Iris pigment epithelial cell (primary cell): ENCODE measurements around the gene ANAPC5.
A peak's percentile ranks its signal among the peaks of the same experiment; 100 is the strongest.

Source experiments
- DNase-seq: peaks from one replicate; pipeline ENCODE4 v3.0.0-alpha.2; 2011; ENCODE audit warnings: low read depth

Gene ANAPC5

GRCh38 chr12:121366063-121366459, 13.8 kb upstream of the ANAPC5 start:
- no peak for DNase-seq

- DNase-seq, result peak; percentile 8
These were observed 13.3 kb upstream of the ANAPC5 start for GRCh38 chr12:121365416-121366062.

GRCh38 chr12:121364683-121365121, 12.5 kb upstream of the ANAPC5 start:
- DNase-seq, result no peak

- DNase-seq, result no peak
These were observed 5.9 kb upstream of the ANAPC5 start for GRCh38 chr12:121358073-121358472.

GRCh38 chr12:121357331-121357730, 5.1 kb upstream of the ANAPC5 start:
- no peak for DNase-seq

- DNase-seq, result no peak
These were observed 4.4 kb upstream of the ANAPC5 start for GRCh38 chr12:121356657-121357056.

- no peak for DNase-seq
These were observed 3.6 kb upstream of the ANAPC5 start for GRCh38 chr12:121355818-121356217.

- DNase-seq, result no peak
These were observed 439 bp upstream of the ANAPC5 start for GRCh38 chr12:121352682-121353018.

GRCh38 chr12:121346747-121347146, 5.5 kb downstream of the ANAPC5 start:
- no peak for DNase-seq

- DNase-seq, result no peak
These were observed 6.9 kb downstream of the ANAPC5 start for GRCh38 chr12:121345151-121345815.

- DNase-seq, result no peak
These were observed 7.7 kb downstream of the ANAPC5 start for GRCh38 chr12:121344506-121344905.

- DNase-seq, result no peak
These were observed 14.8 kb downstream of the ANAPC5 start for GRCh38 chr12:121337416-121337815.

- peak; percentile 78 for DNase-seq
These were observed 17.5 kb downstream of the ANAPC5 start for GRCh38 chr12:121334513-121335343.

GRCh38 chr12:121333747-121334146, 18.5 kb downstream of the ANAPC5 start:
- DNase-seq, result no peak

- DNase-seq, result no peak
These were observed 21.0 kb downstream of the ANAPC5 start for GRCh38 chr12:121331248-121331647.

- DNase-seq, result no peak
These were observed 21.5 kb downstream of the ANAPC5 start for GRCh38 chr12:121330692-121331091.

GRCh38 chr12:121330195-121330594, 22.0 kb downstream of the ANAPC5 start:
- DNase-seq, result no peak

- DNase-seq, result no peak
These were observed 23.6 kb downstream of the ANAPC5 start for GRCh38 chr12:121328620-121329019.

- no peak for DNase-seq
These were observed 25.1 kb downstream of the ANAPC5 start for GRCh38 chr12:121326996-121327674.

- no peak for DNase-seq
These were observed 26.3 kb downstream of the ANAPC5 start for GRCh38 chr12:121325922-121326396.

GRCh38 chr12:121323908-121324307, 28.3 kb downstream of the ANAPC5 start:
- DNase-seq, result no peak

- DNase-seq, result no peak
These were observed 34.1 kb downstream of the ANAPC5 start for GRCh38 chr12:121318121-121318520.
